HEK293 (cell line): ENCODE measurements around the gene PAQR8.

ENCODE experiments used
- GLIS2 ChIP-seq: fragments of 450-650 bp; formaldehyde crosslinking; IDR thresholded peaks from 2 replicates; pipeline ENCODE4 v1.5.1; 2016; ENCODE audit warnings: missing biosample characterization, missing genetic modification characterization
- HOXA7 ChIP-seq: sonication (generic); formaldehyde crosslinking; IDR thresholded peaks from 2 replicates; pipeline ENCODE4 v1.8.1; 2022; ENCODE audit warnings: missing genetic modification reagents, borderline replicate concordance
- KLF7 ChIP-seq: fragments of 450-650 bp; formaldehyde crosslinking; IDR thresholded peaks from 2 replicates; pipeline ENCODE4 v1.5.1; 2016; ENCODE audit warnings: missing biosample characterization, missing genetic modification characterization, borderline replicate concordance
- OVOL3 ChIP-seq: fragments of 450-650 bp; formaldehyde crosslinking; IDR thresholded peaks from 2 replicates; pipeline ENCODE4 v1.5.1; 2016; ENCODE audit warnings: missing biosample characterization, missing genetic modification characterization
- REPIN1 ChIP-seq: fragments of 450-650 bp; formaldehyde crosslinking; IDR thresholded peaks from 2 replicates; pipeline ENCODE4 v1.5.1; 2017; ENCODE audit warnings: missing biosample characterization, missing genetic modification characterization, low read depth
- TRIM28 ChIP-seq: IDR thresholded peaks from 2 replicates; pipeline ENCODE4 v1.6.1; 2011; ENCODE audit warnings: low read length, control low read depth, borderline replicate concordance
- ZBTB17 ChIP-seq: fragments of 450-650 bp; formaldehyde crosslinking; IDR thresholded peaks from 2 replicates; pipeline ENCODE4 v1.5.1; 2016; ENCODE audit warnings: missing biosample characterization, missing genetic modification characterization
- ZBTB7A ChIP-seq: fragments of 450-650 bp; formaldehyde crosslinking; IDR thresholded peaks from 2 replicates; pipeline ENCODE4 v1.5.1; 2016; ENCODE audit warnings: low read depth, missing biosample characterization, missing genetic modification characterization
- ZBTB8A ChIP-seq: fragments of 450-650 bp; formaldehyde crosslinking; IDR thresholded peaks from 2 replicates; pipeline ENCODE4 v1.5.1; 2016; ENCODE audit warnings: missing biosample characterization, missing genetic modification characterization
- ZEB2 ChIP-seq: fragments of 450-650 bp; formaldehyde crosslinking; IDR thresholded peaks from 2 replicates; pipeline ENCODE4 v1.5.1; 2016; ENCODE audit warnings: missing biosample characterization, missing genetic modification characterization
- ZFP37 ChIP-seq: fragments of 450-650 bp; formaldehyde crosslinking; IDR thresholded peaks from 2 replicates; pipeline ENCODE4 v1.5.1; 2016; ENCODE audit warnings: missing biosample characterization, missing genetic modification characterization
- ZNF157 ChIP-seq: fragments of 450-650 bp; formaldehyde crosslinking; IDR thresholded peaks from 2 replicates; pipeline ENCODE4 v1.5.1; 2016; ENCODE audit warnings: missing biosample characterization, missing genetic modification characterization
- ZNF266 ChIP-seq: fragments of 450-650 bp; formaldehyde crosslinking; IDR thresholded peaks from 2 replicates; pipeline ENCODE4 v1.5.1; 2016; ENCODE audit warnings: missing biosample characterization, missing genetic modification characterization, low read depth
- ZNF274 ChIP-seq, 2 experiments: fragments of 200-500 bp in 1 of 2; fragments of 450-650 bp in 1 of 2; sonication (Bioruptor generic) in 1 of 2; formaldehyde crosslinking in 1 of 2; IDR thresholded peaks; 2 replicates each; pipeline versions ENCODE4 v1.5.1 to v1.6.1; 2014 to 2016; ENCODE audit warnings: borderline replicate concordance in 1 of 2, inconsistent platforms in 1 of 2, low read length in 1 of 2, missing biosample characterization in 1 of 2, missing genetic modification characterization in 1 of 2
- ZNF354C ChIP-seq: fragments of 450-650 bp; formaldehyde crosslinking; IDR thresholded peaks from 2 replicates; pipeline ENCODE4 v1.5.1; 2016; ENCODE audit warnings: missing biosample characterization, missing genetic modification characterization, low read depth, borderline replicate concordance
- ZNF394 ChIP-seq: fragments of 450-650 bp; formaldehyde crosslinking; IDR thresholded peaks from 2 replicates; pipeline ENCODE4 v1.5.1; 2016; ENCODE audit warnings: missing biosample characterization, missing genetic modification characterization, mild to moderate bottlenecking, moderate library complexity, borderline replicate concordance
- ZNF433 ChIP-seq: fragments of 450-650 bp; formaldehyde crosslinking; IDR thresholded peaks from 2 replicates; pipeline ENCODE4 v1.5.1; 2016; ENCODE audit warnings: missing biosample characterization, missing genetic modification characterization, low read depth
- ZNF555 ChIP-seq: fragments of 450-650 bp; formaldehyde crosslinking; conservative IDR thresholded peaks from 2 replicates; pipeline ENCODE4 v1.5.1; 2017; ENCODE audit warnings: missing biosample characterization, mild to moderate bottlenecking, missing genetic modification characterization, inconsistent platforms
- ZNF571 ChIP-seq: fragments of 450-650 bp; formaldehyde crosslinking; IDR thresholded peaks from 2 replicates; pipeline ENCODE4 v1.5.0; 2017; ENCODE audit warnings: missing biosample characterization, missing genetic modification characterization
- ZNF629 ChIP-seq: fragments of 450-650 bp; formaldehyde crosslinking; IDR thresholded peaks from 2 replicates; pipeline ENCODE4 v1.5.1; 2017; ENCODE audit warnings: missing biosample characterization, missing genetic modification characterization
- ZNF768 ChIP-seq: fragments of 450-650 bp; formaldehyde crosslinking; IDR thresholded peaks from 2 replicates; pipeline ENCODE4 v1.5.1; 2018; ENCODE audit warnings: missing biosample characterization, mild to moderate bottlenecking, missing genetic modification characterization
- TF ChIP-seq, protein P1 (sequence below): fragments of 450-650 bp; formaldehyde crosslinking; IDR thresholded peaks from 2 replicates; pipeline ENCODE4 v1.5.1; 2016; ENCODE audit warnings: missing biosample characterization, missing genetic modification characterization
- TF ChIP-seq, protein P2 (sequence below): fragments of 450-650 bp; formaldehyde crosslinking; IDR thresholded peaks from 2 replicates; pipeline ENCODE4 v1.5.1; 2016; ENCODE audit warnings: missing biosample characterization, missing genetic modification characterization
- TF ChIP-seq, protein P3 (sequence below): fragments of 450-650 bp; formaldehyde crosslinking; IDR thresholded peaks from 2 replicates; pipeline ENCODE4 v1.5.1; 2016; ENCODE audit warnings: missing biosample characterization, missing genetic modification characterization
- TF ChIP-seq, protein P4 (sequence below): fragments of 450-650 bp; formaldehyde crosslinking; IDR thresholded peaks from 2 replicates; pipeline ENCODE4 v1.5.1; 2017; ENCODE audit warnings: missing biosample characterization, missing genetic modification characterization
- TF ChIP-seq, protein P5 (sequence below): IDR thresholded peaks from 2 replicates; pipeline ENCODE4 v1.6.1; 2011; ENCODE audit warnings: mild to moderate bottlenecking, low read depth, low read length, borderline replicate concordance
- TF ChIP-seq, protein P6 (sequence below): fragments of 450-650 bp; IDR thresholded peaks from 2 replicates; pipeline ENCODE4 v1.5.1; 2018; ENCODE audit warnings: missing biosample characterization, missing genetic modification characterization

PAQR8 gene

DNA sequence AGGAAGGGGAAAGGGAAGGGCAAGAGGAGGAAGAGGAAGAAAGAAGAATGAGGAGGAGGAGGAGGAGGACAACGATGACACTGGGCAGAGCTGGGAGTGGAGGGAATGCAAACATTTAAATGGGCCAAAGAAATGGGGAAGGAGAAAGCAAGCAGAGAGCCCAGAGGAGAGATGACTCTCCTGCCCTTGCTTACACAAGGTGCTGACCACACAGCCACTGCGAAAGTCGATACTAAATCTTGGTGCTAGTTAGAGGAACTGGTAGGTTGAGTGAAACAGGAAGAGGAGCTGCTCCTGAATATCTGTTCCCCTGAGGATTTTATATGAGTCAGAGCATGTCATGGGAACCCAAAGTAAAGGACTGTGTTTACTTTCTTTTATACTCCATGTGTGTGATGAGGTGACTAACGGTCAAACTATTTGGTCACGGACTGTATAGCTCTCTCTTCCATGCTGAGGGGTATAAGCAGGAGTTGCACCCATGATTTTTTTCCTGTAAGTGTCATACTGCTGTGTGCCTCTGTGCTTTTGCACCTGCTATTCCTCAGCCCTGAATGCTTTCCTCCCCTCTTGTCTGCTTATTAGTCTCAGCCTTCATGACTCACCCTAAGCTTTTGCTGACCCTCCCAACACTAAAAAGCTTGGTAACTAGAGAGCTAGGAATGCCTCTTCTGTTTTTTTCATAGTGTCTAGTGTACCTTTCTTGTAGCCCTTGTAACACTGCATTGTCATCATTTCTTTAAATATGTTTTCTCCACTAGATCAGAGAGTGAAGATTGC, 9.5 kb upstream of the PAQR8 start (continued):
- TF ChIP-seq, protein P1, sequence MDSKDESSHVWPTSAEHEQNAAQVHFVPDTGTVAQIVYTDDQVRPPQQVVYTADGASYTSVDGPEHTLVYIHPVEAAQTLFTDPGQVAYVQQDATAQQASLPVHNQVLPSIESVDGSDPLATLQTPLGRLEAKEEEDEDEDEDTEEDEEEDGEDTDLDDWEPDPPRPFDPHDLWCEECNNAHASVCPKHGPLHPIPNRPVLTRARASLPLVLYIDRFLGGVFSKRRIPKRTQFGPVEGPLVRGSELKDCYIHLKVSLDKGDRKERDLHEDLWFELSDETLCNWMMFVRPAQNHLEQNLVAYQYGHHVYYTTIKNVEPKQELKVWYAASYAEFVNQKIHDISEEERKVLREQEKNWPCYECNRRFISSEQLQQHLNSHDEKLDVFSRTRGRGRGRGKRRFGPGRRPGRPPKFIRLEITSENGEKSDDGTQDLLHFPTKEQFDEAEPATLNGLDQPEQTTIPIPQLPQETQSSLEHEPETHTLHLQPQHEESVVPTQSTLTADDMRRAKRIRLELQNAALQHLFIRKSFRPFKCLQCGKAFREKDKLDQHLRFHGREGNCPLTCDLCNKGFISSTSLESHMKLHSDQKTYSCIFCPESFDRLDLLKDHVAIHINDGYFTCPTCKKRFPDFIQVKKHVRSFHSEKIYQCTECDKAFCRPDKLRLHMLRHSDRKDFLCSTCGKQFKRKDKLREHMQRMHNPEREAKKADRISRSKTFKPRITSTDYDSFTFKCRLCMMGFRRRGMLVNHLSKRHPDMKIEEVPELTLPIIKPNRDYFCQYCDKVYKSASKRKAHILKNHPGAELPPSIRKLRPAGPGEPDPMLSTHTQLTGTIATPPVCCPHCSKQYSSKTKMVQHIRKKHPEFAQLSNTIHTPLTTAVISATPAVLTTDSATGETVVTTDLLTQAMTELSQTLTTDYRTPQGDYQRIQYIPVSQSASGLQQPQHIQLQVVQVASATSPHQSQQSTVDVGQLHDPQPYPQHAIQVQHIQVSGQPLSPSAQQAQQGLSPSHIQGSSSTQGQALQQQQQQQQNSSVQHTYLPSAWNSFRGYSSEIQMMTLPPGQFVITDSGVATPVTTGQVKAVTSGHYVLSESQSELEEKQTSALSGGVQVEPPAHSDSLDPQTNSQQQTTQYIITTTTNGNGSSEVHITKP (tag by site-specific recombination) = peak; percentile 99
- TF ChIP-seq, protein P2, sequence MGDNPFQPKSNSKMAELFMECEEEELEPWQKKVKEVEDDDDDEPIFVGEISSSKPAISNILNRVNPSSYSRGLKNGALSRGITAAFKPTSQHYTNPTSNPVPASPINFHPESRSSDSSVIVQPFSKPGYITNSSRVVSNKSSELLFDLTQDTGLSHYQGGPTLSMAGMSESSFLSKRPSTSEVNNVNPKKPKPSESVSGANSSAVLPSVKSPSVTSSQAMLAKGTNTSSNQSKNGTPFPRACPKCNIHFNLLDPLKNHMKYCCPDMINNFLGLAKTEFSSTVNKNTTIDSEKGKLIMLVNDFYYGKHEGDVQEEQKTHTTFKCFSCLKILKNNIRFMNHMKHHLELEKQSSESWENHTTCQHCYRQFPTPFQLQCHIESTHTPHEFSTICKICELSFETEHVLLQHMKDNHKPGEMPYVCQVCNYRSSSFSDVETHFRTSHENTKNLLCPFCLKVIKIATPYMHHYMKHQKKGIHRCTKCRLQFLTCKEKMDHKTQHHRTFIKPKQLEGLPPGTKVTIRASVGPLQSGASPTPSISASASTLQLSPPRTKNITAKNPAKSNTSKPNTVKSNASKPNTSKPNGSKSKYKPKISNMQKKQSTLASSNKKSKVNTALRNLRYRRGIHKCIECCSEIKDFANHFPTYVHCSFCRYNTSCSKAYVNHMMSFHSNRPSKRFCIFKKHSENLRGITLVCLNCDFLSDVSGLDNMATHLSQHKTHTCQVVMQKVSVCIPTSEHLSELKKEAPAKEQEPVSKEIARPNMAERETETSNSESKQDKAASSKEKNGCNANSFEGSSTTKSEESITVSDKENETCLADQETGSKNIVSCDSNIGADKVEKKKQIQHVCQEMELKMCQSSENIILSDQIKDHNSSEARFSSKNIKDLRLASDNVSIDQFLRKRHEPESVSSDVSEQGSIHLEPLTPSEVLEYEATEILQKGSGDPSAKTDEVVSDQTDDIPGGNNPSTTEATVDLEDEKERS (tag by site-specific recombination) = peak; percentile 70; the same call in 1 of the 2 replicates
- TF ChIP-seq ZNF571 (tag by site-specific recombination) (no peak), ZBTB7A (tag by site-specific recombination) (no peak), ZNF266 (tag by site-specific recombination) (no peak), ZEB2 (tag by site-specific recombination) (peak; percentile 93), ZNF433 (tag by site-specific recombination) (no peak), ZNF768 (tag by site-specific recombination) (no peak), ZNF555 (tag by site-specific recombination) (no peak), TRIM28 (peak; percentile 74; the same call in 1 of the 2 replicates), REPIN1 (tag by site-specific recombination) (no peak), ZNF394 (tag by site-specific recombination) (peak; percentile 84), GLIS2 (tag by site-specific recombination) (0 out of 2 replicates have a peak, but pooled peaks have one; percentile 24), ZNF157 (tag by site-specific recombination) (no peak), HOXA7 (CRISPR knock-in tag) (no peak), ZNF629 (peak; percentile 95), ZBTB8A (tag by site-specific recombination) (no peak), OVOL3 (tag by site-specific recombination) (peak; percentile 57; the same call in 1 of the 2 replicates), KLF7 (tag by site-specific recombination) (no peak), ZFP37 (peak; percentile 71; the same call in 1 of the 2 replicates), ZBTB17 (tag by site-specific recombination) (peak; percentile 91), ZNF274 (IDR thresholded peaks at IDR 0.05; ENCODE audit: low read length) (no peak), ZNF274 (tag by site-specific recombination; IDR thresholded peaks at IDR 0.05; ENCODE audit: borderline replicate concordance) (no peak), ZNF354C (tag by site-specific recombination) (no peak)
- TF ChIP-seq, protein P3, sequence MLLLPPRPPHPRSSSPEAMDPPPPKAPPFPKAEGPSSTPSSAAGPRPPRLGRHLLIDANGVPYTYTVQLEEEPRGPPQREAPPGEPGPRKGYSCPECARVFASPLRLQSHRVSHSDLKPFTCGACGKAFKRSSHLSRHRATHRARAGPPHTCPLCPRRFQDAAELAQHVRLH (tag by site-specific recombination) = no peak
- TF ChIP-seq, protein P4, sequence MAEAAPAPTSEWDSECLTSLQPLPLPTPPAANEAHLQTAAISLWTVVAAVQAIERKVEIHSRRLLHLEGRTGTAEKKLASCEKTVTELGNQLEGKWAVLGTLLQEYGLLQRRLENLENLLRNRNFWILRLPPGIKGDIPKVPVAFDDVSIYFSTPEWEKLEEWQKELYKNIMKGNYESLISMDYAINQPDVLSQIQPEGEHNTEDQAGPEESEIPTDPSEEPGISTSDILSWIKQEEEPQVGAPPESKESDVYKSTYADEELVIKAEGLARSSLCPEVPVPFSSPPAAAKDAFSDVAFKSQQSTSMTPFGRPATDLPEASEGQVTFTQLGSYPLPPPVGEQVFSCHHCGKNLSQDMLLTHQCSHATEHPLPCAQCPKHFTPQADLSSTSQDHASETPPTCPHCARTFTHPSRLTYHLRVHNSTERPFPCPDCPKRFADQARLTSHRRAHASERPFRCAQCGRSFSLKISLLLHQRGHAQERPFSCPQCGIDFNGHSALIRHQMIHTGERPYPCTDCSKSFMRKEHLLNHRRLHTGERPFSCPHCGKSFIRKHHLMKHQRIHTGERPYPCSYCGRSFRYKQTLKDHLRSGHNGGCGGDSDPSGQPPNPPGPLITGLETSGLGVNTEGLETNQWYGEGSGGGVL = peak; percentile 18; the same call in 1 of the 2 replicates
- TF ChIP-seq, protein P5, sequence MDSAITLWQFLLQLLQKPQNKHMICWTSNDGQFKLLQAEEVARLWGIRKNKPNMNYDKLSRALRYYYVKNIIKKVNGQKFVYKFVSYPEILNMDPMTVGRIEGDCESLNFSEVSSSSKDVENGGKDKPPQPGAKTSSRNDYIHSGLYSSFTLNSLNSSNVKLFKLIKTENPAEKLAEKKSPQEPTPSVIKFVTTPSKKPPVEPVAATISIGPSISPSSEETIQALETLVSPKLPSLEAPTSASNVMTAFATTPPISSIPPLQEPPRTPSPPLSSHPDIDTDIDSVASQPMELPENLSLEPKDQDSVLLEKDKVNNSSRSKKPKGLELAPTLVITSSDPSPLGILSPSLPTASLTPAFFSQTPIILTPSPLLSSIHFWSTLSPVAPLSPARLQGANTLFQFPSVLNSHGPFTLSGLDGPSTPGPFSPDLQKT = no peak
- TF ChIP-seq, protein P6, sequence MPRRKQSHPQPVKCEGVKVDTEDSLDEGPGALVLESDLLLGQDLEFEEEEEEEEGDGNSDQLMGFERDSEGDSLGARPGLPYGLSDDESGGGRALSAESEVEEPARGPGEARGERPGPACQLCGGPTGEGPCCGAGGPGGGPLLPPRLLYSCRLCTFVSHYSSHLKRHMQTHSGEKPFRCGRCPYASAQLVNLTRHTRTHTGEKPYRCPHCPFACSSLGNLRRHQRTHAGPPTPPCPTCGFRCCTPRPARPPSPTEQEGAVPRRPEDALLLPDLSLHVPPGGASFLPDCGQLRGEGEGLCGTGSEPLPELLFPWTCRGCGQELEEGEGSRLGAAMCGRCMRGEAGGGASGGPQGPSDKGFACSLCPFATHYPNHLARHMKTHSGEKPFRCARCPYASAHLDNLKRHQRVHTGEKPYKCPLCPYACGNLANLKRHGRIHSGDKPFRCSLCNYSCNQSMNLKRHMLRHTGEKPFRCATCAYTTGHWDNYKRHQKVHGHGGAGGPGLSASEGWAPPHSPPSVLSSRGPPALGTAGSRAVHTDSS = peak; percentile 63
